Measurements from ENCODE around the gene ACO1.
"Not testable (repeated sequence)": the region's sequence is repeated elsewhere in the genome, so short reads cannot be mapped to it uniquely, and the experiment has no call there.

The ACO1 gene

DNA sequence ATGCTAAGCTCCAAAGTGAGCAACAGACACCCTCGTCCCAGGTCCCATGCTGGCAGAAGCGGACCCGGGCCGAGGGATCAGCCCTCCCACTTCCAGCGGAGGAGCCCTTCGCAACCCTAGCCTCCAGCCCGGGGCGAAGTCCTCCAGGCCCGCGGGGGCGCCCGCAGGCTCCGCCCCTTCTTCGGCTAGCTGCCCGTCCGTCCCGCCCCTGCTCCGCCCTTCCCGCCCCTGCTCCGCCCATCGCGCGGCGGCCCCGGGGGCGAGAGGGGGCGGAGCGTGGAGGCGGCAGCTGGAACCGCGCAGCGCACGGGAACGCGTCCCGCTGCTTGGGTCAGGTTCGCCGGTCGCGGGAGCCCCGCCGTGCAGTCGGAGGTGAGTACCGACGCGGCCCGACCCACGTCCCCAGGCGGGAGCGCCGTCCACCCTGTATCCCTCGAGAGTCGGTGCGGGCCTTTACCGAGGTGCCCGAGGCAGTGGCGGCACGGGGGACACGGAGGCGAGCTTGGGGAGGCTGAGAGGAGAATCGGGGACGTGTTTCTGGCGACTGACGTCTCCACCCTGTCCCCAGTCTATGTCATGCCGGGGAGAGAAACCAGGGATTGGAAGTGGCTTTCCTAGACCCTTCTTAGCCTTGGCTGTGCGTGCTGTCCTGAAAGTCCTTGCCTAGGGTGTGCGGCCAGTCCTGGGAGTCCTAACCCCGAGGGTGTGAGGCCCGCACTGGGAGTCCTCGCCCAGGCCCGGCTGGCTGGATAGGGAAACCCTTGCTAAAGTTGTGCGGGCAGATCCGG, at the start of gene ACO1:
Gene ACO1 (plus strand): TSS at position 280 of the 788 bp plus-strand sequence. CDS start 20,864 bp downstream, outside the sequence.
- peak; percentile 56 for DNase-seq

GRCh38 chr9:32334916-32335895, 49.2 kb upstream of the ACO1 start:
- no peak for DNase-seq

DNA sequence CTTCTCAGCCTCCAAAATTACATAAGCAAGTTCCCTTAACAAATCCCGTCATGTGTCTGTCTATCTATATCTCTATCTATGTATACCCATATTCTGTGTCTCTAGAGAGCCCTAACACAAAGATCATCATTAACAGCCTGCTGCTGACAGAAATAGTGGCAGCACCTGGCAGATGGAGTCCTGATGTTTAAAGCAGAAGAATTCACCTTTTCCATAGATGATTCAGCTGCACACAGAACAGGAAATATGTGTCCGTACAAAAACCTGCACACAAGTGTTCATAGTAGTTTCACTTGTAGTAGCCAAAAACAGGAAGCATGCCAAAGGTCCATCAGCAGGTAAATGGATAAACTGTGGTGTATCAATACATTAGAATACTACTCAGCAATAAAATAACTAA, 45.0 kb upstream of the ACO1 start:
- no peak for DNase-seq

- DNase-seq = no peak
Observed at GRCh38 chr9:32340361-32340760, 44.1 kb upstream of the ACO1 start.

DNA sequence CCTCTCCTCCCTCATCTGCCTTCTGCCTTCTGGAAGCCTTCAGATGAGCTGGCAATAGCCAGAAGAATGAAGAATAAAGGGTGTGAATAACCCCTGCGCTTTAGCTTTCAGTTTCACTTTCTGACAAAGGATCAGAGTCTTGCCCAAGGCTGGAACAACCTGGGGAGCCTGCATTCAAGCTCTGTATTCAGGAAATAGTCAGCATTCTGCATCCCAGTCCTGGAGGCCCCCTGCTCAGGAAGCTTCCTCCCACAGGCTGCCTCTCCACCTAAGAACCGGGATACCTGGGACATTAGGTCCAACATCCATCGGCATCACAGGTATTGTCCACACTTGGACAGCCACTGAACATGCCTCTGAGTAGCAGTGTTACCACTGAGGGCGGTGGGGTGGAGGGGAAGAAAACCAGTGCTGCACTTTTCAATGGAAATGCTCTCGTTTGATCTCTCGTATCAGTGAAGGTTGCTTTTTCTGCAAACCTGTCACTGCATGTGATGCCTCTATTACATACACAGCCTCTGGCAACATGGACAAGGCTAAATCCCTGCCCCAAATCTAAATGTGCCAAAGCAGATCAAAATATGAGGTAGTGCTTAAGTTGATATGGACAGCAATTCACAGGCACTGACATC, 39.8 kb upstream of the ACO1 start:
- DNase-seq = no peak

- no peak for DNase-seq
Observed at GRCh38 chr9:32345243-32345642, 39.2 kb upstream of the ACO1 start.

DNA sequence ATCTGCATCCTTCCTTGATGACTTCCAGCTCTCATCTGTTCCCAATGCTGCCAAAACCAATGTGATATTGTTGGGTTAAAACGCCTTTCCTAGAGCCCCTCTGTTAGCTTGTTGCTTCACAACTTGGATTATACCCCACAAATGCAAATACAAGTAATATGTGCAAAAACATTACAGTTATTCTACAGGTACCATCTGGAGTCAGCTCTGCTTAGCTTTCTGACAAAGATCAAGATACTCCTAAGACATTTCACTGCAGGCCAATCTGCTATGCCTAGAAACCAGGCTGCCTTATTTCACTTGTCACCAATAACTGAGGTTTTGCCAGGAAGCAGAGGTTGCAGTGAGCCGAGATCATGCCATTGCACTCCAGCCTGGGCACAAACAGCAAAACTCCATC, 36.9 kb upstream of the ACO1 start:
- DNase-seq = no peak

GRCh38 chr9:32348106-32348695, 36.2 kb upstream of the ACO1 start:
- DNase-seq = no peak

GRCh38 chr9:32349013-32349412, 35.4 kb upstream of the ACO1 start:
- no peak for DNase-seq

- DNase-seq = no peak
Observed at GRCh38 chr9:32350682-32351081, 33.8 kb upstream of the ACO1 start.

- DNase-seq = no peak
Observed at GRCh38 chr9:32351845-32352244, 32.6 kb upstream of the ACO1 start.

GRCh38 chr9:32353476-32353875, 31.0 kb upstream of the ACO1 start:
- not testable (repeated sequence) for DNase-seq

GRCh38 chr9:32359452-32359851, 25.0 kb upstream of the ACO1 start:
- DNase-seq = no peak

GRCh38 chr9:32360983-32361673, 23.3 kb upstream of the ACO1 start:
- no peak for DNase-seq

- DNase-seq = no peak
Observed at GRCh38 chr9:32371279-32371678, 13.2 kb upstream of the ACO1 start.

DNA sequence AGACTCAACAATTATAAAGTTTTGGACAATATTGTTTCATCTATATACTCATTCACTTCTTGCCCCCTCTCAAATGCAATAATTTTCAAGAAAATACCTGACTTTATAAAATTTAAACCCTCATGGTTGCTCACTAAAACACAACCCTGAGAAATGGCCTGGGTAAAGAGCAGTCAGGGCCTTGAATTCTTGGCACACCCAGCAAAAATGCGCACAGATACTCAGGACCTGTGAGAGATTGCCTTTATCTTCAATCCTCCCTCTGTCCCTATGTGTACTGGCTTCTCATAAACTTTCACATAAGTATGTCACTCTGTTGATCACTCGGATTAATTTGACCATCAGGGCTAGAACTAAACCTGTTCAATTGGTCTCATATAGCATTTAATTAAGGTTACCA, 12.8 kb upstream of the ACO1 start:
- DNase-seq = no peak

- DNase-seq = no peak
Observed at GRCh38 chr9:32376285-32376684, 8.2 kb upstream of the ACO1 start.

- peak; percentile 37 for DNase-seq
Observed at GRCh38 chr9:32378496-32378895, 5.9 kb upstream of the ACO1 start.

- peak; percentile 58 for DNase-seq
Observed at GRCh38 chr9:32378993-32379729, 5.3 kb upstream of the ACO1 start.

- DNase-seq = no peak
Observed at GRCh38 chr9:32380944-32381343, 3.5 kb upstream of the ACO1 start.

DNA sequence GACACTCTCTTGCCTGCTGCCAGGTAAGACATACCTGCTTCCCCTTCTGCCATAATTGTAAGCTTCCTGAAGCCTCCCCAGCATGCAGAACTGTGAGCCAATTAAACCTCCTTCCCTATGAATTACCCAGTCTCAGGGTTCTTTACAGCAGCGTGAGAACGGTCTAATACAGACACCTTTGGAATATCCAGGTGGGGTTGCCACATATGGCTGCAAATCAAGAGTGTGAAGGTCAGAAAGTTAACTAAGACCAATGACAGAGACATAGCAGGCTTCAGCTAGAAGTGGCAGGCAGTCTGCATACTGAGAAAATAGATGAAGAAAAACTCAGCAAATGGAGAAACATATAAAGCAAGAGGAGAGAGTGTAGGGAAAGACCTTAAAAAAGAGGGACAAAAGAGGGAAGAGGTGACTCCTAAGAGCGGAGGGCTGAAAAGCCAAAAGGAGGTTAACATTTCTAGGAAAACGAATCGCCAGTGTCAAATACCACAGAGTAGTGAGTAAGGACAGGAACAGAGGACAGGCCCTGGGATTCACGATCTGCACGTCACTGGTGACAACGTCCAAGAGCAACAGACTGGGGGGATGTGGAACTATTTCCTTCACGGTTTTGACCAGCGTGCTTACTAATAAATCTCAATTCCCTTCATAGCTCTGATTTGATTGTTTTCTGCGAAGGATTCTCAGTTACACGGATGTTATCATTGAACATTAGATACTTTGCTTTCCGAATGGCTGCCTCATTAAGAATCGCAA, 1.7 kb upstream of the ACO1 start:
- DNase-seq = no peak

All from NCI-H2171 treated with DMSO at 0.1 percent for 48 hours (cell line).